ENCODE measurements around the gene SACM1L.

SACM1L gene

GRCh38 chr3:45773072-45773471, 83.9 kb downstream of the SACM1L start:
- DNase-seq: no peak

- no peak for DNase-seq
Observed at GRCh38 chr3:45773714-45774449, 84.7 kb downstream of the SACM1L start.

- DNase-seq: no peak
Observed at GRCh38 chr3:45774581-45775521, 85.7 kb downstream of the SACM1L start.

GRCh38 chr3:45775571-45776300, 86.5 kb downstream of the SACM1L start:
- no peak for DNase-seq

- no peak for DNase-seq
Observed at GRCh38 chr3:45776301-45776595, 87.1 kb downstream of the SACM1L start.

- DNase-seq: no peak
Observed at GRCh38 chr3:45776611-45777010, 87.4 kb downstream of the SACM1L start.

- no peak for DNase-seq
Observed at GRCh38 chr3:45777111-45777745, 88.0 kb downstream of the SACM1L start.

- DNase-seq: no peak
Observed at GRCh38 chr3:45777746-45778386, 88.7 kb downstream of the SACM1L start.

- no peak for DNase-seq
Observed at GRCh38 chr3:45778761-45779201, 89.6 kb downstream of the SACM1L start.

- DNase-seq: no peak
Observed at GRCh38 chr3:45779746-45780735, 90.8 kb downstream of the SACM1L start.

- DNase-seq: no peak
Observed at GRCh38 chr3:45781271-45781670, 92.1 kb downstream of the SACM1L start.

- no peak for DNase-seq
Observed at GRCh38 chr3:45781841-45782240, 92.6 kb downstream of the SACM1L start.

- no peak for DNase-seq
Observed at GRCh38 chr3:45782381-45782780, 93.2 kb downstream of the SACM1L start.

- DNase-seq: no peak
Observed at GRCh38 chr3:45783667-45784066, 94.5 kb downstream of the SACM1L start.

- DNase-seq: no peak
Observed at GRCh38 chr3:45785605-45786150, 96.5 kb downstream of the SACM1L start.

GRCh38 chr3:45786801-45787495, 97.8 kb downstream of the SACM1L start:
- DNase-seq: no peak

- no peak for DNase-seq
Observed at GRCh38 chr3:45787551-45787950, 98.4 kb downstream of the SACM1L start.

- DNase-seq: no peak
Observed at GRCh38 chr3:45789235-45789812, 100.1 kb downstream of the SACM1L start.

GRCh38 chr3:45790596-45790995, 101.4 kb downstream of the SACM1L start:
- DNase-seq: no peak

GRCh38 chr3:45792036-45792435, 102.8 kb downstream of the SACM1L start:
- no peak for DNase-seq
